ENCODE measurements around the gene ABLIM2.

ABLIM2 gene

DNA sequence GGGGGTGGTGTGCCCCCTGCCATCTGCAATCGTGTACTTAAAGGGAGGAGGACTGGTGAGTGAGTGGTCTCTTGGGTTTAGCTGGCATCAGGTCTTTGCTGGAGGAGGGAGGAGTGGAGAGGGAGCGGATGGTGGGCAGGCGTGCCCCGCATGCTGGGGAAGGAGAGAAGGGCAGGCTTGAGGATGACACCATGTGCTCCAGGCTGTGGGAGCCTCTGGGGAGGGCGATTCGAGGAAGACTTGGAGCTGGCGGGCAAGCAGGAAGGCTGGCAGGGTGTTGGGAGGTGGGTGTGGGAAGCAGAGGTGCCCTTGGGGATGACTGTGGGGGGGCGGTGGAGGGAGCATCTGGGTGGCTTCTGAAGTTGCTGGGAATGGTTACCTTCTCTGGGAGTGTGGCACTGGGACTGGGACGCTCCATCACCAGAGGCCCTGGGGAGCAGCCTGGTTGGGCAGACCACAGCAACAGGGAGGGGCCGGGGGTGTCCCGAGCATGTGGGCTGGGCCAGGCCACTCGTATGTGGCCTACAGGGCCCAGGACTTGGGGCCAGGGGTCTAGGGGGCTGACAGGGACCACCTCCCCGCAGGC lies 188.2 kb downstream of the ABLIM2 start:
- DNase-seq: no peak

DNA sequence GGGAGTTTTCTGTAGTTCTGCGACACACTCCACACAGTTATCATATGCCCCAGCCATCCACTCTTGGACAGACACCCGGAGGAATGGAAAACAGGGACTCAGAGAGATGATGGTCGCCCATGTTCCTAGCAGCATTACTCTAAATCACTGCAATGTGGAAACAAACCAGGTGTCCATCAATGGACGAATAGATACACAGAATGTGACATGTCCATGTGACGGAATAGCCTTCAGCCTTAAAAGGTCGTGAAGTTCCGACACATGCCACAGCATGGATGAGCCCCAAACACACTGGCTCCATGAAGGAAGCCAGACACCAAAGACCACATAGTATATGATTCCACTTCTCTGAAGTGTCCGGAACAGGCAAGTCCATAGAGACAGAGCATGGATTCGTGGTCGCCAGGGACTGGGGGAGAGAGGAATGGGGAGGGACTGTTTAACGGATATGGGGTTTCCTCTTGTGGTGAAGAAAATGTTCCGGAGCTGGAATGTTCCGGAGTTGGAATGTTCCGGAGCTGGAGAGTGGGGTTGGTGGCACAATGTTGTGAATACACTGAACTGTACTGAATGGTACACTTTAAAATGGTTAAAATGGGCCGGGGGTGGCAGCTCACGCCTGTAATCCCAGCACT lies 190.2 kb downstream of the ABLIM2 start:
- DNase-seq: no peak

DNA sequence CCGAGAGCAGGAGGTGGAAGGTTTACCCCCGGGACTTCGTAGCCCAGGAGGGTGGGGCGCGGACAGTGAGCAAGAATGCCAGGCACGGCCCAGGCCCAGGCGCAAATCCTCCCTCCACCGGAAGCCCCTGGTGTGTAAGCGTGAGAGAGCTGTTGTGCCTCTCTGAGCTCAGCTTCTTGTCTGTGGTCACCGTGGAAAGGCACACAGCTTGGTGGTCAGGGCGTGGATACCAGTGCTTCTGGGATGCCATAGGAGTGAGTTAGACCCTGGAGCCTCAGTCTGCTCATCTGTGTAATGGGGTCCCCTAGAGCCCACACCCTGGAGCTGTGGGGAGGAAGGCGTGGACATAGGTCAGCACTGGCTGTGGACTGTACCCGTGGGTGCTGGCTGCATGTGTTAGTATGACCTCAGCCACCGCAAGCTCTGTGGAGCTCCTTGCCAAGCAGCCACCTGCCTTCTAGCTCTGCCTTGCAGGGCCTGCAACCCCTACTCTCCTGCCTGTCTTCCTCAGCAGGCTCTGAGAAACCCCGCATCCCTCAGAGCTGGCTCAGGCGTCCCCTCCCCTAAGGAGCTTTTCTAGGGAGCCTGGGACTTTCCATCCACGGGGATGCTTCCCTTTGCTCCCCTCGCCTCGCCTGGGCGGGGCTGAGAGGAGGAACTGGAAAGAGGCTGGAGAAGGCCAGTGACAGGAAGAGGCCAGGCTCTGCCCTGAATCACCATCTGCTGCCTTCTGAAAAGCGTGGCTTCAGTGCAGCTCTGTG lies 190.9 kb downstream of the ABLIM2 start:
- no peak for DNase-seq

DNA sequence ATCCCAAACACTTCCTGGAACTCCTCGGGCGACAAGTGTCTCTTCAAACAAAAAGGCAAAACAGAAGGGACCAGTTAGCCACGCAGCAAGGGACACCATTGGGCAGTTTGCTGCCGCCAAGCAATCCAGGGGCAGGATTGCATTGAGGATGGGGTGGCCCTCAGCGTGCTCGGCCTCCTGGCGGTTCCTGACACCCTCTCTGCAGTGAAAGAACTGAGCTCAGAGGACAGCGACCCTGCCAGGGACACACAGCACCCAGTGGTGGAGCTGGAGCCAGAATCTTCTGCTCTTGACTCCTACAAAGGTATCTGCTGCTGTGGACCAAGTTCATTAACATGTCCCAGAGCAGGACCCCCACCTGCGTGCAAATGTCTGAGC lies 191.6 kb downstream of the ABLIM2 start:
- no peak for DNase-seq

DNA sequence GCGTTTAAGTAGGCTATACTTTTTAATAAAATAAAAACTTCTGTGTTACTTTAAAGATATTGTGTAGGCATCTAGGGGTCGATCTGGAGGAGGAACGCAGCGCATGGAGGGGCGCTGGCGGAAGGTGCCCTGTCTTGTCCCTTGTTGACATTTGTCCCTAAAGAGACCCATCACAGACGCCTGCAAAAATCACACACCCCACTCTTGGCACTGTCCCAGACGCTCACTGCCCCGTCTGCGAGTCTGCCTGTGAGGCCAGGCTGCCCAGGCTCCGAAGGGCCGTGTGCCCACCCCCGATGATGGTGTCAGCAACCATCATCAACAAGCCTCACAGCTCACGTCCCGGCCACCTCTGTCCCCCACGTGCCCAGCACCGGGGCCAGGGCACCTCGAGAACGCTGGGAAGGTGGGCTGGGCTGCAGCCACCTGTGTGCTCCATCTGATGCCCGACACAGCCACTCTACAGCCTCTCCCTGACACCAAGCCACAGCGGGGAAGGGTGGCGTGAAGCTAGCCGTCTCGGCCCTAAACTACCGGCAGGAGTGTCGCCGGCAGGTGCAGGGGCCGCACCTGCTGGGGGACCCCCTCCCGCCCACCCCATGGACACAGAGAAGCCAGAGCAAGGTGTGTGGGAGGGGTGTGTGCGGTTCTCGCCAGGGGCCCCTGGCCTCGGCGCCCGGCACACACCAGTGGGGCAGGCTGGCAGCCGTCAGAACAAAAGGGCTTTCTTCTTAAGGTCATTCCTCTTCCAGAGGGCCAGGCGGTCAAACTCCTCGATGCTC lies 192.1 kb downstream of the ABLIM2 start:
- DNase-seq: no peak

DNA sequence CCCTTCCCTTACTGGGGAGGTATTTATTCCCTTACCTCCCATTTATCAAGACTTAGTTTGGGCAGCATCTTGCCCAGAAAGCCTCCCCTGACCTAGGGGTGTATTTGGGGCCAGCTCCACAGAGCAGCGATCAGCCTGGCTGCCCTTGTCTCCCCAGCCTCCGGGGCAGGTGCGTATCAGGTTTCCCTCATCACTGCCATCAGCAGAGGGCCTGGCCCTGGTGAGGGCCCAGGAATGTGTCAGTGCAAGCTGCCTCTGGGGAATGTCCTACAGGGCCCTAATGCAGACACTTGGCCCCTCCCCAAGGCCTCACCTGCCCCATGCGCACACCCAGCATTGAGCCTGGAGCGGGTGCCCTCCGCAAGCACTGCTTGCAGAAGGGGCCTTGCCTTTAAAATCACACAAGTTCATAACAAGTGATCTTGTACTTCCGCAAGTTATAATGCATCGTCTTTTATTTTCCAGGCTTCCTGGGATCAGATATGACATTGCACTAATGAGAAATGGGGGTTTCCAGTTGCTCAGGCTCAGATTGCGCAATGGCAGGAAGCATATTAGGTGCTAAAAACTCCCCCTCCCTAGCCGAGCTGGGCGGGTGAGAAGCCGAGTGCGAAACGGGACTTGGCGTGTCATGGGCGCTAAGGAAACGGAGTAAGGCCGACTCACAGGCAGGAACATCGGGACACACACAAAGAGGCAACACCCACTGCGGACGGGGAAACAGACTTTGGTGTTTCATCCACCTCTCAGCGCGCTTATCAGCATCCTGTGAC lies 193.5 kb downstream of the ABLIM2 start:
- DNase-seq: no peak

DNA sequence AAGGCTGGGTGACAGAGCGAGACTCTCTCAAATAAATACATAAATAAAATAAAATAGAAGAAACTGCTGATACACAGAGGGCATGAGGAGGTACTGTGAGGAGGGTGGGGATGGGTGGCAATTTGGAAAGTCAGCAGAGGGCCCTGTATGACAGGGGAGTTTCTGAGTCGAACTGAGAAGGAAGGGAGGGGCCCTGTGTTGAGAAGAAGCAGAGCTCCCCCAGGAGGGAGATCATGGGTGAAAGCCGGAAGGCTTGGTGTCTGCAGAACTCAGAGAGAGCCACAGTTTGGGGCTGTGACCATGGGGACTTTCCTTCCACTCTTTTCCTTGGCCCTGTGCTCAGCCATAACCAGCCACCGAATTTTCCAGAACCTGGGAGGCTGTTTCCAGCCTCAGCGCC lies 194.2 kb downstream of the ABLIM2 start:
- DNase-seq: no peak

DNA sequence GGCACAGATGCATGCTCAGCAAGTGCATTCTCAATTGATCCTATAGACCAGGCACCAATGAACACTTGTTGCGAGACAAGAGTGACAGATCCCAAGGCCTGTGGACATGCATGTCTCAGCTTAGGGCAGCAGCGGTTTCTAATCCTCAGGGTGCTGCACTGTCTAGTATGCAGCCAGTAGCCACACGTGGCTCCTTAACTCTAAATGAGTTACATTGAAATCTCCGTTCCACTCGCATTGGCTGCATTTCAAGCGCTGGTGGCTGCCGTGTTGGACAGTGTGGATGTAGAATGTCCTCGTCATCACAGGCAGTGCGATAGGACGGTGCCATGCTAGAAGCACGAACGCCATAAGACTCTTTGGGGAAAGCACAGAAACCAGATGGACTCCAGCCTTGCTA lies 194.9 kb downstream of the ABLIM2 start:
- DNase-seq: no peak

DNA sequence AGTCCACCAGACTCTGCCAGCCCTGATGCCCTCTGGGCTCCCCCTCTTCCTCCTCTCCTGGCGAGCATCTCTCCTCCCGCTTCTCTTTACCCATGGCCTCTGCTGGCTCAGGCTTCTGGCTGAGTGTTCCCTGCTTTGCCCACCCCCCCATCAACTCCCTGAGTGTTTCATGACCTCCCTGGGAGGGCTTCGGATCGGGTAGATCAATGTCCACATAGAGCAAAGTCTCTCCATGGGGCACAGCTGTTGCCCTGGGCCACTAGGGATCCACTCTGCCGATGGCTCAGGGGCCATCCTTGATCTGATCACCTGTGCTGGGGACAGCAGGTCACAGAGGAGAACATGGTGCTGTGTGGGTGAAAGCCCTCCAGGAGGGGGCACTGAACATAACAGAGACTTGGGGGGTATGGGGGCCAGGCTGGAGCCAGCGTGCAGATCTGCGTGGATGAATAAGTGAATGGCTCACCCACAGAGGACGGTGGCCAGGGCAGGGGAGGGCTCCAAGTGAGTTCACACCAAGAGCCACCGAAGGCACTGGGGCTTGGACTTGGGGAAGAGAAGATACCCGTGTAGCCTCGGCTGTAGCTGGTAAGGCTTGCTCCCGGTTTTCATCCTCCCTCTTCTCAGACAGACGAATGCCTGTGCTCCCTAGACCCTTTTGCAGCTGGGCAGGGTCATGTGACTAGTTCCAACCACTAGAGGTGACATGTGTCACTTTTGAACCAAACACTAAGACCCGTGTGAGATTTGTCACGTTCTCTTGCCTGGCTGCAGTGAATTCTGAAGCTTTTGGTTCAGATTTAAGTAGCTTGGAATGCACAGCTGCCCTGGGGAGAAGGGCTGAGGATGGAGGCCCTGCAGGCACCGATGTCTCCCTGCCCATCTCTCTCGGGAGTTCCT lies 195.8 kb downstream of the ABLIM2 start:
- DNase-seq: no peak

DNA sequence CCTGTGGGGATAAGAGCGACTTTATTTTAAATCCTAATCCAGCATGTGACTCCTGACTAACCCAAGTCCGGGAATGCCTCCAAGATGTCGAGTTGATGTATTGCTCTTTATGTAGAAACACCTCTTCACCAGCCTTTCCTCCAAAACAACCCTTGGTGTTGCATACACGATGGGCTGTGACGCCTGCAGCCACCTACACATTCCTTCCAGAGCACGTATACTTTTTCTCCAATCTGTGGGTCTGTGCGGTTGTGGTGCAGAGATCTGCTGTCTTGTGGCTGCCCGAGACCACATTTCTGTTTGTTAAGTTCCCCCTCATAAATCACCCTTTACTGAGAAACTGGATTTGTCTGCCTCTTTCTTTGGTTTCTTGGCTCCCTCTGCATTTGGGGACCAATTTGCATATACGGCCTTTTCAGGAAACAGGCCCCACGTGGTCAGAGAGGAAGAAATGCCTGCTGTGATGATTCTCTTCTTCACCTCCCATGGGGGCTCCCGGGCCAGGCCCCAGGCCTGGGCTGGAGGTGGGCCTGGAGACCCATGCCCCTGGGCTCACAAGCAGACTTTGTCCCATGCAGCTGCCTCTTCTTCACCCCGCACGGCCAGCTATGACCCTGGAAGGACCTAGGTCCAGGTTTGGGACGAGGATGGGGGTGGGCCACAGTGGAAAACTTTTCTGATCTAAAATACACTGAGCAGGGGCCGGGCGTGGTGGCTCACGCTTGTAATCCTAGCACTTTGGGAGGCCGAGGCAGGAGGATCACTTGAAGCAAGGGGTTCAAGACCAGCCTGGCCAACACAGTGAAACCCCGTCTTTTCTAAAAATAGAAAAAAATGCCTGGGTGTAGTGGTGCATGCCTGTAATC lies 197.6 kb downstream of the ABLIM2 start:
- peak; percentile 74 for DNase-seq

DNA sequence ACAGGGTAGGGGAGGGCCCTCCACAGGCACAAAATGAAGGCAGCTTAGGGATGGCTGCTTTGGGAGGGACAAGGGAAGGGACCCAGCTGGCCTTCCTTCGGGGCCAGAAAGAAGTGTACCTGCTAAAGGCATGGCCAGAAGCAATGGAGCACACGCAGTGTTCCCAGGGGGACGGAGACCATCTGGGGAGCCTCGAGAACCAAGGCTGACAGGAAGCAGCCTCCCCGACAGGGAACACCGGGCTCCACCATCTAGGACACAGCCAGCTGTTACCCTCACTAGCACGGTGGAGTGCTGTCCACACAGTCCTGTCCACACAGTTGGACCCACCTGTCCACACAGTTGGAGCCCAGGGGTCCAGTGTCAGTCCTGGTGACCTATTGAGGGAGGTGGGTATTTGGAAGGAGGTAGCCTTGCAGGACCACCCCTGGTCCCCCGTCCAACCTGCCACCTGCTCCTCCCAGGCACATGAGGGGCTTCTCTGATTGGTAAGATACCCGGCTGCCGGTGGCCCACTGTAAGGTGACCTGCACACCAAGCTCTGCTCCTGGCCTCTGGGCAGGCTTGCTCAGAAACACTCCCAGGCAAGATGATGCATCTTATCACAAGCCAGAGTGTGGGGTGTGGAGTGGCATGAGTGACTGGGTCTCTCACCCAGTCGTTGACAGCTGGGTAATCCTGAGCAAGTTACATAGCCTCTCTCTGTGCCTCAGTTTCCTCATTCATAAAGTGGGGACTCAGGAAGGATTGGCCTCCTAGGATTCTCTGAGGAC lies 198.4 kb downstream of the ABLIM2 start:
- no peak for DNase-seq

DNA sequence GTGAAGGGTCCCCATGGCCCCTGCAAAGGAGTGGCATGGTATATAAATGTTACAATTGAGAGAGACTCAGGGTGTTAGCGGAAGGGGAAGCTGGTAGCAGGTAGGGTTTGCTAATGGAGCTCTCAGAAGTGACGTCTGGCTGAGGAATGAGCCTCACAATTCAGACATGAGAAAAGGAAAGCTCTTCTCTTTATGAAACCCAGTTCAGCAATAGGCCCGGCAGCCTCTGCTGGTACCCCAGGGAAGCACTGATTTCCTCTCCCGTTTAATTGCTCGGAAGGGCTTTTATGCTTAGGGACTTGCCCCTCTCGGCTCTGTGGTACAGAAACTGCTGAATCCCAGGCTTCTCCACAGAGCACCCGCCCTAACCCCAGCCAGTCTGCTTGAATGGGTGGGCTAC lies 199.5 kb downstream of the ABLIM2 start:
- DNase-seq: no peak

DNA sequence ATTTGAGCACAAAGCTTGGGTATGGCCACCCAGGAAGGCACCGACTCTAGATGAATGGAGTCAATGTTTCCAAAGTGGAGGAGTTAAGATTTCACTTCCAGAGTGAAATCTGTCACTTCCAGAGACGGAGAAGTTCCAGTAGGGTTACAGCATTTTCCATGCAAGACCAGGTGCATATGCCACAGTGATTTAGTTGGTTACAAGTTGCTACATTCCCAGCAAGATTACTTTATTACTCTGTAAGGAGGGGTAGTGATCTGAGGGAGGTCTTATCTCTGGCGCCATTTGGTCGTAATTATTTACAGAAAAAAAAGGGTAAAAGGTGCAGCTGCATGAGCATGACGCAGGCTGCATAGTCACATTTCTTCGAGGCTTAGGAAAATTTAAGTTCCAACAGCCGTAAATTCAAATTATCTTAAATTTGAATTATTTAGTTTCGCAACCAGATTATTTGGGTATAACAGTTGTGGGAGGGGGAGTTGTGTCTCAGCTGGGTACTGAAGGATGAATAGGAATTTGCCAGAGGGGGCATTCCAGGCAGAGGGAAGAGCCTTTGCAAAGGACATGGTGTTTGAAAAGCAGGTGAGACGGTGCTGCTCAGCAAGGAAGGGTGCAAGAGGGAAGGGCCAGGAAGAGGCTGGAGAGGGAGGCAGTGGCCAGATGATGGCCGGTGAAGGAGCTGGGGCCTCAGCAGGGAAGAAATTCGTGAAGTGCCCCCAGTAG lies 201.5 kb downstream of the ABLIM2 start:
- no peak for DNase-seq

DNA sequence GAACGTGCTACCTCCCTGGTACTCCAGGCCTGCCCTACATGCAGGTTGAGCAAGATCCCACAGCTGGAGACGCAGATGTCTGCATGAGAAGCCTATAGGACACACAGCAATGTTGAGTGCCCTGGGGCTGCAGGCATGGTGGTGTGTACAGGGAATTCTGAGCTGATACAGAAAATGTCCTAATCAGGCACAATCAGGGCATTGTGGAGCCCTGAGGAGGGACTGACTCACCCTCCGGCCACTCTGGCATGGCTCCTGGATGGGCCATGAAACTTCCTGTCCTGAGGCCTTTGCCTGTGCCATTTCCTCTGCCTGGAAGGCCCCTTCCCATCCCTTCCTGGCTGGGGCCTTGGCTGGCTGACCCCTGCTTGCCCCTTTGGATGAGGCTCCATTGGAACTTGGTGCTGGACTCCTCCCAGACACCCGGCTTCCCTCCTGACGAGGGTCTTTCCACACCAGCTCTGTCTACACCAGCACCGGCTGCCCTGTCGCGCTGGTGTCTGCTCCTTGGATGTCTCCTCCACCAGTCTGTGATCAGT lies 202.3 kb downstream of the ABLIM2 start:
- no peak for DNase-seq

DNA sequence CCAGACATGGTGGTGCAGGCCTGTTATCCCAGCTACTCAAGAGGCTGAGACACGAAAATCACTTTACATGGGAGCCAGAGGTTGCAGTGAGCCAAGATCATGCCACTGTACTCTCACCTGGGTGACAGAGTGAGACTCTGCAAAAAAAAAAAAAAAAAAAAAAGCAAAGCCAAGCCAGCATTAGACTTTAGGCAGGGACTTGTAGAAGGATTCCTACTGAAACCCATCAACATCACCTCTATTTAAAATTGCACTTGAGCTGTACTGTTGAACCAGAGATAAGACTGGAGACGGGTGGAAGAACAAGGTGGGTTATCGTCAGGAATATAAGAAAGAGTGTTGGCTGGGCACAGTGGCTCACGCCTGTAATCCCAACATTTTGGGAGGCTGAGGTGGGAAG lies 203.2 kb downstream of the ABLIM2 start:
- no peak for DNase-seq

DNA sequence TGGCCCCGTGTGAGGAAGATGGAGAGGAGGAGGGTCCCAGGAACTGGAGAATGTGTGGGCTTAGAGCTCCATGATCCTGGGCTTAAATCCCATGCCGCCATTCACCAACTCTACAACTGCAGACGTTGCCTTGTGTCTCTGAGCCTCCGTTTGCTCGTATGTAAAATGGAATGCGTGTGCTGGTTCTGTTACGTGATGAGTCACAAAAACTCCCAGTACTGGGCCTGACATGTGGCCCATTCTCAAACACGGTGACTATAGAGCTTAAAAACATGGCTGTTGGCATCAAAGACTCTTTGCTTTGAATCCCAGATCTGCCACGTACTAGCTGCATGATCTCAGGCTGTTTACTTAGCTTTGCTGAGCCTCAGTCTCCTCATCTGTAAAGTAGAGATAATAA lies 206.0 kb downstream of the ABLIM2 start:
- DNase-seq: no peak

DNA sequence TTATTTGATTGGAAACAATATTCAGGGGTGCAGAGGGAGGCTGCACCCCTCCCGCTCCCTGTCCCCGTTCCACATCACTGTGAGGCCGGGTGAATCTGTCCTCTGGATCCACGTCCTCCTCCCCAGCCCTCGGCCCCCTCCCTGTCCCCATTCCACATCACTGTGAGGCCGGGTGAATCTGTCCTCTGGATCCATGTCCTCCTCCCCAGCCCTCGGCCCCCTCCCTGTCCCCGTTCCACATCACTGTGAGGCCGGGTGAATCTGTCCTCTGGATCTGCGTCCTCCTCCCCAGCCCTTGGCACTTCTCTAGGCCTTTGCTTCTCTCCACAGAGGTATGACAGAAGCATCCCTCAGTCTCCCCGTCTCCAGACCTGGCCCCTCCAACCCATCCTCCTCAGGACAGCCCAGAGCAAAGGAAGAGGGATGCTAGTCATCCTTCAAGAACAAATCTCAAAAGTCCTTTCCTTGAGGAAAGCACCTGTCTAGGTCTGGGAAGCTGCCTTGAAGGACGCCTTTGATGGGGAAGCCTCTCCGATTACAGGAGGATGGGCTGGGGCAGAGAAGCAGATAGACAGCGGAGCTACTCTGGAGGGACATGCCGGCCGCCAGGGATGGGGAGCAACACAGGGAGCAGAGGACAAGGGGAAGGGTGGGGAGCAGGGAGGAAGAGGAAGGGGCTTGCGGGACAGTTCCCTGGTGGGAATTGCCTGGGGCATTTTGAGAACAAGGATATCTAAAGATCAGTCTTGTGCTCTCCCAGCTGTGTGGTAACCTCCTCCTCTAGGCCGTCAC lies 208.1 kb downstream of the ABLIM2 start:
- no peak for DNase-seq

DNA sequence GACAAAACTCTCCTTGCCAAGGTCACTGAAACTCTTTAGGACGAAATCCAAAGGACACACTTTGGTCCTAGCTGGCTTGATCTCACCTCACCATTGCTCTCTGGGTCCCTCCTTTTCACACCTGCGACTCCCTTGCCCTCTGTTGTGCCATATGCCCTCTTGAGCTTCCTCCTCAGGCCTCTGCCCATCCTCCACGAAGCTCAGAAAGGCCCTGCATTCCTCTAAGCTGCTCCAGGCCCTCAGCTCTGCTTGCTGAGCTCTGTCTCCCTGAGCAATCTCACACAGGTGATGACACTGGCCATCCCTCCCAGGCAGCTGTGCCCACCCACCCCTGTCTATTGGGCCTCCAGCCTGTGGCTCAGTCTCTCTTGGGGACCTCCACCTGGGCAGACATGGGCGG lies 208.9 kb downstream of the ABLIM2 start:
- DNase-seq: no peak
